Spleen (tissue), 11 donors: Measurements from ENCODE around the gene RYR2. TPM values are rescaled to one million over a fixed set of nuclear protein-coding genes. Genes with fewer than 3 reads are reported as not detected.
"Not testable (repeated sequence)": the region's sequence is repeated elsewhere in the genome, so short reads cannot be mapped to it uniquely, and the experiment has no call there.

Source experiments
- DNase-seq: peaks from one replicate; pipeline ENCODE4 v3.0.0-alpha.2; 2020
- H3K27ac ChIP-seq, 8 donors: fragments of 200-600 bp; sonication (generic) in 7 of 8; 1 replicate in 4 of 8; 2 replicates in 4 of 8; pipeline versions ENCODE4 v1.5.0 to v1.8.0; 2016 to 2021; ENCODE audit warnings: inconsistent platforms in 4 of 8, mild to moderate bottlenecking in 4 of 8, moderate library complexity in 1 of 8
- H3K27me3 ChIP-seq, 7 donors: fragments of 200-600 bp; sonication (generic) in 6 of 7; replicated peaks in 1 of 7; 1 replicate in 4 of 7; 2 replicates in 3 of 7; pipeline versions ENCODE4 v1.5.0 to v1.8.0; 2016 to 2021; ENCODE audit warnings: inconsistent platforms in 3 of 7, mild to moderate bottlenecking in 1 of 7
- H3K36me3 ChIP-seq, 6 donors: fragments of 200-600 bp; sonication (generic) in 5 of 6; 1 replicate in 4 of 6; 2 replicates in 2 of 6; pipeline versions ENCODE4 v1.5.0 to v1.8.0; 2016 to 2021; ENCODE audit warnings: inconsistent platforms in 2 of 6
- H3K4me1 ChIP-seq, 6 donors: fragments of 200-600 bp; sonication (generic) in 5 of 6; 1 replicate in 3 of 6; 2 replicates in 3 of 6; pipeline versions ENCODE4 v1.5.0 to v1.8.0; 2016 to 2021; ENCODE audit warnings: inconsistent platforms in 3 of 6
- H3K4me3 ChIP-seq, 8 donors: fragments of 200-600 bp; sonication (generic) in 7 of 8; 1 replicate in 4 of 8; 2 replicates in 4 of 8; pipeline versions ENCODE4 v1.5.0 to v1.8.0; 2016 to 2021; ENCODE audit warnings: inconsistent platforms in 4 of 8, mild to moderate bottlenecking in 4 of 8, moderate library complexity in 2 of 8
- H3K9me3 ChIP-seq, 8 donors: fragments of 200-600 bp; sonication (generic) in 7 of 8; 1 replicate in 4 of 8; 2 replicates in 4 of 8; pipeline versions ENCODE4 v1.5.0 to v1.8.0; 2016 to 2021; ENCODE audit warnings: inconsistent platforms in 4 of 8
- POLR2A ChIP-seq, 3 donors: fragments of 450-650 bp; IDR thresholded peaks; one replicate each; pipeline ENCODE4 v1.5.1; 2017; ENCODE audit warnings: antibody characterized with exemption in 3 of 3, mild to moderate bottlenecking in 1 of 3
- POLR2AphosphoS5 ChIP-seq, 3 donors: sonication (generic); formaldehyde crosslinking; IDR thresholded peaks; one replicate each; pipeline ENCODE4 v1.5.1; 2017; ENCODE audit warnings: antibody characterized with exemption in 3 of 3
- WGBS, 5 donors: extraction: QIAGEN DNeasy Blood & Tissue Kit in 3 of 5; methylation state at CpG; one replicate each; pipeline versions ENCODE4 v1.1.5 to v1.1.7; 2013 to 2018; 5-methylcytosine and 5-hydroxymethylcytosine counted together
- intact Hi-C: fragments of 100-400 bp; cut with DNase I; formaldehyde crosslinking; loops from one replicate; pipeline ENCODE4 v1.15.0; 2023; ENCODE audit warnings: low total_unique reads
- polyA plus RNA-seq, 3 donors: library from polyadenylated mRNA; stranded (reverse); fragments of 200-250 nt; gene quantifications; one replicate each; pipeline ENCODE4 v1.2.1, GENCODE V29; 2013
- total RNA-seq, 7 donors: library from RNA; depleted of rRNA in 3 of 7; stranded (reverse); fragments of >200 nt in 3 of 7; fragmentation: NEBNext Ultra II Directional in 4 of 7; extraction: Animal tissue kit (Norgen Biotek cat#: 25700) in 4 of 7; gene quantifications; one replicate each; pipeline versions ENCODE4 v1.1.0 to v1.2.1, GENCODE V29; 2016 to 2021
- TF ChIP-seq, protein P1 (sequence below), 11 experiments: fragments of 200-600 bp in 7 of 11; fragments of 450-650 bp in 4 of 11; sonication (generic) in 4 of 11; IDR thresholded peaks in 8 of 11; conservative IDR thresholded peaks in 3 of 11; 1 replicate in 7 of 11; 2 replicates in 4 of 11; pipeline versions ENCODE4 v1.4.0 to v1.8.0; 2016 to 2021; ENCODE audit warnings: antibody characterized with exemption in 11 of 11, inconsistent platforms in 4 of 11, mild to moderate bottlenecking in 1 of 11
- donor health status: healthy with polysubstance abuse.
- donor health status: DM: no; HTN: no; CAD: no; lungs with moderate emphysema.
- donor health status: DM: no; HTN: no; CAD: no.
- donor health status: Bipolar disorder and iron deficiency.
- donor health status: healthy.
- donor health status: DM: no; HTN: no; CAD: no.
- donor health status: DM: yes; HTN: yes; CAD: no.

RYR2 gene
- total and polyA plus RNA-seq, 10 donors = 0.12 to 7.1 (median 3.7) TPM

DNA sequence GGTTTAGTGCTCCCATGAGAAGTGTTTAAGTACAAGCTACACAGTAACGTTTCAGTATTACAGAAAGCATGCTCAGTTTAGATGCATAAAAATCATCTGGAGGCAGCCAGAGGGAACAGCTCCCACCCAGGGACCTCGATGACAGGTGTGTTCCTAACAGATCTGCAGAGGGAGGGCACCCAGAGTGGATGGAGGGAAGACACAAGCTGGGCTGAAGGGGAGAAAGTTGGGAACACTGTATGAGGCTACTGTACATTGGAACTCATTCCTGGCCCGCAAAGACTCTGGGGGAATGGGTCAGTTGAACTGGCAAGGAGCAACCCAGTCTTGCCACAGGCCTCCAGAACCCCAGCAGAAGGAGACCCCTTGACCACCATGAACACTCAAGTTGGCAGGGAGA, 796.3 kb downstream of the RYR2 start:
- no peaks in the 10 kb centered on the region for H3K36me3 ChIP-seq
- H3K27me3 ChIP-seq = no peaks in the 10 kb centered on the region
- H3K4me3 ChIP-seq = no peak overlapping the region
- 37 to 73% (median 55%) methylated on average over 3 of the region's 3 CpGs for WGBS, 5 donors
- intact Hi-C loops = no loop called here
- peaks cover 0 to 18% (median 0%) of the 10 kb centered on the region in 8 donors for H3K9me3 ChIP-seq
- no peaks in the 10 kb centered on the region for H3K4me1 ChIP-seq
- TF ChIP-seq POLR2AphosphoS5 (IDR thresholded peaks at IDR 0.05) = no peak
- TF ChIP-seq, protein P1, sequence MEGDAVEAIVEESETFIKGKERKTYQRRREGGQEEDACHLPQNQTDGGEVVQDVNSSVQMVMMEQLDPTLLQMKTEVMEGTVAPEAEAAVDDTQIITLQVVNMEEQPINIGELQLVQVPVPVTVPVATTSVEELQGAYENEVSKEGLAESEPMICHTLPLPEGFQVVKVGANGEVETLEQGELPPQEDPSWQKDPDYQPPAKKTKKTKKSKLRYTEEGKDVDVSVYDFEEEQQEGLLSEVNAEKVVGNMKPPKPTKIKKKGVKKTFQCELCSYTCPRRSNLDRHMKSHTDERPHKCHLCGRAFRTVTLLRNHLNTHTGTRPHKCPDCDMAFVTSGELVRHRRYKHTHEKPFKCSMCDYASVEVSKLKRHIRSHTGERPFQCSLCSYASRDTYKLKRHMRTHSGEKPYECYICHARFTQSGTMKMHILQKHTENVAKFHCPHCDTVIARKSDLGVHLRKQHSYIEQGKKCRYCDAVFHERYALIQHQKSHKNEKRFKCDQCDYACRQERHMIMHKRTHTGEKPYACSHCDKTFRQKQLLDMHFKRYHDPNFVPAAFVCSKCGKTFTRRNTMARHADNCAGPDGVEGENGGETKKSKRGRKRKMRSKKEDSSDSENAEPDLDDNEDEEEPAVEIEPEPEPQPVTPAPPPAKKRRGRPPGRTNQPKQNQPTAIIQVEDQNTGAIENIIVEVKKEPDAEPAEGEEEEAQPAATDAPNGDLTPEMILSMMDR (IDR thresholded peaks at IDR 0.05 in 8 of 11, conservative IDR thresholded peaks at IDR 0.05 in 3 of 11) = no peak
- no peak for TF ChIP-seq POLR2A (IDR thresholded peaks at IDR 0.05)
- no peak overlapping the region for H3K27ac ChIP-seq
- no peak for DNase-seq

- no peaks in the 10 kb centered on the region for H3K36me3 ChIP-seq
- intact Hi-C loops = no loop called here
- no peaks in the 10 kb centered on the region for H3K27me3 ChIP-seq
- peaks cover 0 to 25% (median 0%) of the 10 kb centered on the region in 8 donors for H3K9me3 ChIP-seq
- H3K4me1 ChIP-seq = no peaks in the 10 kb centered on the region
- no peak overlapping the region for H3K27ac ChIP-seq
- no peak for DNase-seq
- no peak overlapping the region for H3K4me3 ChIP-seq
- 86 to 96% (median 93%) methylated on average over 3 to 6 of the region's 6 CpGs for WGBS, 5 donors
- TF ChIP-seq POLR2AphosphoS5 (IDR thresholded peaks at IDR 0.05) (no peak), POLR2A (IDR thresholded peaks at IDR 0.05) (no peak)
- TF ChIP-seq, protein P1 (IDR thresholded peaks at IDR 0.05 in 8 of 11, conservative IDR thresholded peaks at IDR 0.05 in 3 of 11) = no peak
Observed at GRCh38 chr1:237838904-237839534, 797.0 kb downstream of the RYR2 start.

DNA sequence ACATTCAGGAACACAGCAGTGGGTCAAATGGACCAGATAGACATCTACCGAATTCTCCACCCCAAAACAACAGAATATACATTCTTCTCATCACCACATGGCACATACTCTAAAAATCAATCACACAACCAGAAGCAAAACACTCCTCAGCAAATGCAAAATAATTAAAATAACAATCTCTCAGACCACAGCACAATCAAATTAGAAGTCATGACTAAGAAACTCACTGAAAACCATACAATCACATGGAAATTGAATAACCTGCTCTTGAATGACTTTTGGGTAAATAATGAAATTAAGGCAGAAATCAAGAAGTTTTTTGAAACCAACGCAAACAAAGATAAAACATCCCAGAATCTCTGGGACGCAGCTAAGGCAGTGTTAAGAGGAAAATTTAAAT, 799.5 kb downstream of the RYR2 start:
- DNase-seq = no peak
- Histone ChIP-seq H3K9me3 (peaks cover 0 to 25% (median 0%) of the 10 kb centered on the region in 8 donors), H3K4me3 (no peak overlapping the region), H3K27ac (no peak overlapping the region), H3K27me3 (no peaks in the 10 kb centered on the region), H3K4me1 (no peaks in the 10 kb centered on the region), H3K36me3 (no peaks in the 10 kb centered on the region)
- TF ChIP-seq POLR2AphosphoS5 (IDR thresholded peaks at IDR 0.05) (no peak), POLR2A (IDR thresholded peaks at IDR 0.05) (no peak)
- TF ChIP-seq, protein P1 (IDR thresholded peaks at IDR 0.05 in 8 of 11, conservative IDR thresholded peaks at IDR 0.05 in 3 of 11) = no peak
- WGBS, 5 donors = 59 to 77% (median 71%) methylated on average over 3 of the region's 3 CpGs
- intact Hi-C loops = no loop called here

GRCh38 chr1:237843516-237843915, 801.5 kb downstream of the RYR2 start:
- DNase-seq, intact Hi-C loops, H3K27ac ChIP-seq, H3K36me3 ChIP-seq, H3K4me1 ChIP-seq, H3K27me3 ChIP-seq, H3K4me3 ChIP-seq: not testable (repeated sequence)
- peaks cover 0 to 25% (median 0%) of the 10 kb centered on the region in 8 donors for H3K9me3 ChIP-seq
- 77 to 98% (median 84%) methylated on average over 3 of the region's 3 CpGs for WGBS, 5 donors
